HepG2 (cell line): ENCODE data around the gene CCT7. TPM values are rescaled to one million over a fixed set of nuclear protein-coding genes. Genes with fewer than 3 reads are reported as not detected.

Experiments
- AHDC1 ChIP-seq: sonication (generic); formaldehyde crosslinking; IDR thresholded peaks from 2 replicates; pipeline ENCODE4 v1.5.1; 2020; ENCODE audit warnings: mild to moderate bottlenecking, missing genetic modification reagents, borderline replicate concordance
- KIAA2018 ChIP-seq: sonication (generic); formaldehyde crosslinking; IDR thresholded peaks from 2 replicates; pipeline ENCODE4 v1.5.0; 2020; ENCODE audit warnings: mild to moderate bottlenecking, missing genetic modification reagents, borderline replicate concordance
- MED8 ChIP-seq: sonication (generic); formaldehyde crosslinking; IDR thresholded peaks from 2 replicates; pipeline ENCODE4 v1.8.1; 2023; ENCODE audit warnings: mild to moderate bottlenecking, missing genetic modification reagents; ENCODE audit not compliant: insufficient replicate concordance
- RBAK ChIP-seq: sonication (generic); formaldehyde crosslinking; IDR thresholded peaks from 2 replicates; pipeline ENCODE4 v1.5.1; 2020; ENCODE audit warnings: mild to moderate bottlenecking, missing genetic modification reagents
- RBM22 ChIP-seq: fragments of 200-400 bp; formaldehyde crosslinking; optimal IDR thresholded peaks from 2 replicates; pipeline ENCODE3; 2017; ENCODE audit warnings: mild to moderate bottlenecking, low read length, moderate library complexity
- RORA ChIP-seq: sonication (generic); formaldehyde crosslinking; IDR thresholded peaks from 2 replicates; pipeline ENCODE4 v1.5.0; 2020; ENCODE audit warnings: mild to moderate bottlenecking, missing genetic modification reagents, moderate library complexity
- RXRA ChIP-seq: sonication (generic); formaldehyde crosslinking; IDR thresholded peaks from 2 replicates; pipeline ENCODE4 v1.5.1; 2020; ENCODE audit warnings: missing genetic modification reagents
- SP4 ChIP-seq: sonication (generic); formaldehyde crosslinking; IDR thresholded peaks from 2 replicates; pipeline ENCODE4 v1.8.1; 2023; ENCODE audit warnings: mild to moderate bottlenecking, missing genetic modification reagents
- TBL1XR1 ChIP-seq: fragments of 150-350 bp; IDR thresholded peaks from 2 replicates; pipeline ENCODE4 v1.6.1; 2014; ENCODE audit warnings: borderline replicate concordance, low read length; ENCODE audit not compliant: partially characterized antibody
- ZNF382 ChIP-seq: sonication (generic); formaldehyde crosslinking; IDR thresholded peaks from 2 replicates; pipeline ENCODE4 v1.5.0; 2020; ENCODE audit warnings: missing genetic modification reagents, mild to moderate bottlenecking, borderline replicate concordance
- polyA plus RNA-seq, 8 experiments: library from polyadenylated mRNA; depleted of rRNA in 3 of 8; stranded (reverse) in 7 of 8; unstranded in 1 of 8; fragments of >200 nt; fragmentation: Illumina TruSeq in 4 of 8; extraction: Trizol in 4 of 8; gene quantifications; 2 replicates each; pipeline versions ENCODE4 v1.2.1 to v1.2.3, GENCODE V29; 2011 to 2016; ENCODE audit warnings: low read depth in 4 of 8, missing spikeins in 1 of 8, mixed read lengths in 1 of 8; ENCODE audit not compliant: insufficient read depth in 1 of 8
- total RNA-seq, 5 experiments: library from RNA; depleted of rRNA; stranded (reverse); fragments of >200 nt; fragmentation: Illumina TruSeq; extraction: Trizol; gene quantifications; 2 replicates each; pipeline ENCODE4 v1.2.3, GENCODE V29; 2016; ENCODE audit warnings: low read depth in 1 of 5

Gene CCT7
- total and polyA plus RNA-seq, 2 of the 13 experiments (the other 11 are each of a cell fraction or from before 2014, with no cell fraction given): 347 to 517 TPM

DNA sequence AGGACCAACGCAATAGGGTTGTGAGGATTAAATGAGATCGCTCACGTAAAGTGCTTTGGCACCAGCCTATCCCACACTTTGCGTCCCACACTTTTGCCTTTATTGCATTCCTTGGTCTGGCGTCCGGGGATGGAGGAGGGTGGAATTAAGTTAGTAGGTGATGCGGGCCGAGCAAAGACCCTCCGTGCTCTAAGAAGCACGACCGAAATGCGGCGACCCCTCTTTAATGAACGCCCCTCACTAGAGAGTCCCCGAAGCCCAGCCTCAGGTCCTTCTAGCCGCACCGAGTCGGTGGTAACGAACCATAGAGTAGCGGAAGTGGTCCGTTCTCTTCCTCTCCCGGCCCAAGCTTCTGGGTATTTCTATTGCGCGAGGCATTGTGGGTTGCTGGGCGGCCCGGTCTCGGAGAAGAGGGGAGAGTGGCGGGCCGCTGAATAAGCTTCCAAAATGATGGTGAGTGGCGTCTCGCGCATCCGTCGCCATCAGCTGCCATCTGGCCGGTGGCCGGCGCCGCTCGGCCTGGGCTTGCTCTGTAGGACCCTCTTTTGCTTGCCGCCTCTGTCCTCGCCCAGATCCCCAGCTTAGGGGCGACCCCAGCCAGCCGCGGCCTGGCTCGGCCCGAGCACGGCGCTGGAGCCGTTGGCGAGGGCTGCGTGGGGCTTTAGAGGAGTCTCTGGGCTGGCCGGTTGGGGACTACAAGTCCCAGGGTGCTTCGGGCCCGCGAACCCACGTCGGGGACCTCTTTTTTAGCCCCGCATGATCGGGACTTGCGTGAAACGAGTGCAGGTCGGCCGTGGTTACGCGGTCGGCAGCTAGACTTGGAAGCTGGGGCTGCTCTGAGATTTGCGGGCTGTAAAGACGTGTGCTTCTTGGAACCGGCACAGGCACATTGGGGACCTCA, at the start of gene CCT7 (continued):
- TF ChIP-seq KIAA2018 (CRISPR knock-in tag): 0 out of 2 replicates have a peak, but pooled peaks have one; percentile 38
- TF ChIP-seq RXRA (CRISPR knock-in tag): peak; percentile 73; the same call in 1 of the 2 replicates
- peak; percentile 64 for TF ChIP-seq TBL1XR1
- TF ChIP-seq ZNF382 (CRISPR knock-in tag): no peak
- no peak for TF ChIP-seq RORA (CRISPR knock-in tag)
- TF ChIP-seq RBAK (CRISPR knock-in tag): no peak
- TF ChIP-seq MED8 (CRISPR knock-in tag): peak; percentile 83
- no peak; the same call in 1 of the 2 replicates for TF ChIP-seq SP4 (CRISPR knock-in tag)
- no peak; the same call in 1 of the 2 replicates for TF ChIP-seq AHDC1 (CRISPR knock-in tag)
- TF ChIP-seq RBM22: peak; percentile 83
